Transverse colon (tissue), 4 donors: Measurements from ENCODE around the gene CCHCR1. TPM values are rescaled to one million over a fixed set of nuclear protein-coding genes. Genes with fewer than 3 reads are reported as not detected.

Experiments used
- DNase-seq: peaks from one replicate; pipeline ENCODE4 v3.0.0-alpha.2; 2019
- H3K27ac ChIP-seq, 4 donors: fragments of 200-600 bp; sonication (generic); 2 replicates each; pipeline ENCODE4 v1.5.1; 2016 to 2018; ENCODE audit warnings: inconsistent platforms in 4 of 4
- H3K27me3 ChIP-seq: fragments of 200-600 bp; sonication (generic); 2 replicates; pipeline ENCODE4 v1.5.1; 2017; ENCODE audit warnings: inconsistent platforms
- H3K36me3 ChIP-seq, 4 donors: fragments of 200-600 bp; sonication (generic); 2 replicates each; pipeline ENCODE4 v1.5.1; 2017 to 2019; ENCODE audit warnings: inconsistent platforms in 4 of 4
- H3K4me1 ChIP-seq, 4 donors: fragments of 200-600 bp; sonication (generic); 2 replicates each; pipeline ENCODE4 v1.5.1; 2017 to 2020; ENCODE audit warnings: inconsistent platforms in 4 of 4
- H3K4me3 ChIP-seq, 4 donors: fragments of 200-600 bp; sonication (generic); 1 replicate in 1 of 4; 2 replicates in 3 of 4; pipeline versions ENCODE4 v1.5.1 to v1.6.1; 2017 to 2019; ENCODE audit warnings: inconsistent platforms in 4 of 4
- H3K9me3 ChIP-seq, 2 donors: fragments of 200-600 bp; sonication (generic); 2 replicates each; pipeline ENCODE4 v1.5.1; 2017 to 2019; ENCODE audit warnings: inconsistent platforms in 2 of 2
- EP300 ChIP-seq: sonication (generic); formaldehyde crosslinking; IDR thresholded peaks from one replicate; pipeline ENCODE4 v1.6.1; 2017; ENCODE audit warnings: antibody characterized with exemption, low read depth
- POLR2A ChIP-seq: fragments of 450-650 bp; IDR thresholded peaks from one replicate; pipeline ENCODE4 v1.6.1; 2016; ENCODE audit warnings: antibody characterized with exemption, mild to moderate bottlenecking, moderate library complexity
- POLR2AphosphoS5 ChIP-seq, 3 donors: sonication (generic); formaldehyde crosslinking; IDR thresholded peaks; one replicate each; pipeline ENCODE4 v1.6.1; 2016; ENCODE audit warnings: antibody characterized with exemption in 3 of 3
- WGBS, 2 donors: methylation state at CpG; one replicate each; pipeline ENCODE4 v1.1.5; 2018; ENCODE audit warnings: low coverage in 1 of 2; 5-methylcytosine and 5-hydroxymethylcytosine counted together
- in situ Hi-C, 4 donors: fragments of 200-750 bp; cut with MboI; loops; one replicate each; pipeline versions ENCODE4 v1.15.0 to v1.15.1; 2017; ENCODE audit warnings: low sequenced_read_pairs in 3 of 4, low pct_ligation_motif_present in 1 of 4, low pct_unique_long_range_greater_than_20kb in 1 of 4
- intact Hi-C: fragments of 100-400 bp; cut with DNase I; formaldehyde crosslinking; loops from one replicate; pipeline ENCODE4 v1.15.1; 2023; ENCODE audit warnings: low total_unique reads
- total RNA-seq, 4 donors: library from RNA; depleted of rRNA; stranded (reverse); fragments of >200 nt; gene quantifications; one replicate each; pipeline ENCODE4 v1.1.0, GENCODE V29; 2016
- TF ChIP-seq, protein P1 (sequence below), 5 experiments: fragments of 200-600 bp in 3 of 5; fragments of 450-650 bp in 2 of 5; sonication (generic) in 3 of 5; IDR thresholded peaks; 1 replicate in 2 of 5; 2 replicates in 3 of 5; pipeline ENCODE4 v1.5.1; 2016 to 2017; ENCODE audit warnings: antibody characterized with exemption in 5 of 5, inconsistent platforms in 3 of 5, mild to moderate bottlenecking in 2 of 5, moderate library complexity in 1 of 5

The CCHCR1 gene
- total RNA-seq, 4 donors from 2014 or later, result 15.0 to 44.1 (median 29.9) TPM

DNA sequence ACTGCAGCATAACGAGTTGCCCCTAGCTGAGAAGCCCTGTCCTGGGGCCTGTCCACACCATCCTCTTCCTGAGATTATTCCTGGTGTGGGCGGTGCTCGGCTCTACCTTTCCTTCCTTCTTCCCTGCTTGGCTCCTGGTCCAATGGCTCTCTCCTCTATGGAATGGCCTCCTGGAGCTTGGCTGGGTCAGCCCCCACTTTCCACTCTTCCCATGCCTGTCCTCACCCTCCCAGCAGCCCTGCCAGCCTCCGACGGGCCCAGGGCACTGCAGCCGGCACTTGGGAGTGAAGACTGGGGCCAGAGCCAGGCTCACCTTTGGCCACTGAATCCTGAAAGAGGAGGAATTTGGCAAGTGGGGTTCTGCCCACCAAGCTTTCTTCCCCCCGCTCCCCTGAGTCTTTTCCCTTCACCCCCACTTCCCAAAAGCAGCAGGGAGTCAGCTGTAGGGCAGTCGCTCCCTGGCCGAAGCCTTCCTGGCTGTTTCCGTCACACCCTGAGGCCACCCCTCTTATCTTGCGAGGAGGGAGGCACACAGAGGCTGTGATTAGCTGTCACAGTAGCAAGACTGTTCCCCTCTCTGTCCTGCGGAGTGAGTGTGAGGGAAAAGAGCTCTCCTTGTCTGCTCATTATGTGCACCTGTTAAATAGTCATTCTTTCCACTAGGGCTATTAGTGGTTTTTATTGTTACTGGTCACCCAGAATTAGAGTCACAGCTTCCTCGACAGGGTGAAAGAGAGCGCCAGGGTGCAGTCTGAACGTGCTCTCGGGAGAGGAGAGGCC, 31.0 kb downstream of the CCHCR1 start:
- intact Hi-C loops (no loop called here), in situ Hi-C loops (no loop called here)
- no peak for DNase-seq
- Histone ChIP-seq H3K4me1 (peaks cover 0 to 12% (median 4%) of the 10 kb centered on the region in 4 donors), H3K4me3 (no peak overlapping the region), H3K27me3 (no peaks in the 10 kb centered on the region), H3K9me3 (no peaks in the 10 kb centered on the region), H3K27ac (no peak overlapping the region), H3K36me3 (no peaks in the 10 kb centered on the region)
- TF ChIP-seq, protein P1, sequence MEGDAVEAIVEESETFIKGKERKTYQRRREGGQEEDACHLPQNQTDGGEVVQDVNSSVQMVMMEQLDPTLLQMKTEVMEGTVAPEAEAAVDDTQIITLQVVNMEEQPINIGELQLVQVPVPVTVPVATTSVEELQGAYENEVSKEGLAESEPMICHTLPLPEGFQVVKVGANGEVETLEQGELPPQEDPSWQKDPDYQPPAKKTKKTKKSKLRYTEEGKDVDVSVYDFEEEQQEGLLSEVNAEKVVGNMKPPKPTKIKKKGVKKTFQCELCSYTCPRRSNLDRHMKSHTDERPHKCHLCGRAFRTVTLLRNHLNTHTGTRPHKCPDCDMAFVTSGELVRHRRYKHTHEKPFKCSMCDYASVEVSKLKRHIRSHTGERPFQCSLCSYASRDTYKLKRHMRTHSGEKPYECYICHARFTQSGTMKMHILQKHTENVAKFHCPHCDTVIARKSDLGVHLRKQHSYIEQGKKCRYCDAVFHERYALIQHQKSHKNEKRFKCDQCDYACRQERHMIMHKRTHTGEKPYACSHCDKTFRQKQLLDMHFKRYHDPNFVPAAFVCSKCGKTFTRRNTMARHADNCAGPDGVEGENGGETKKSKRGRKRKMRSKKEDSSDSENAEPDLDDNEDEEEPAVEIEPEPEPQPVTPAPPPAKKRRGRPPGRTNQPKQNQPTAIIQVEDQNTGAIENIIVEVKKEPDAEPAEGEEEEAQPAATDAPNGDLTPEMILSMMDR (IDR thresholded peaks at IDR 0.05), result no peak
- TF ChIP-seq EP300 (no peak), POLR2AphosphoS5 (IDR thresholded peaks at IDR 0.05) (no peak), POLR2A (no peak)
- 67 to 70% methylated on average over 2 to 16 of the region's 16 CpGs for WGBS, 2 donors

DNA sequence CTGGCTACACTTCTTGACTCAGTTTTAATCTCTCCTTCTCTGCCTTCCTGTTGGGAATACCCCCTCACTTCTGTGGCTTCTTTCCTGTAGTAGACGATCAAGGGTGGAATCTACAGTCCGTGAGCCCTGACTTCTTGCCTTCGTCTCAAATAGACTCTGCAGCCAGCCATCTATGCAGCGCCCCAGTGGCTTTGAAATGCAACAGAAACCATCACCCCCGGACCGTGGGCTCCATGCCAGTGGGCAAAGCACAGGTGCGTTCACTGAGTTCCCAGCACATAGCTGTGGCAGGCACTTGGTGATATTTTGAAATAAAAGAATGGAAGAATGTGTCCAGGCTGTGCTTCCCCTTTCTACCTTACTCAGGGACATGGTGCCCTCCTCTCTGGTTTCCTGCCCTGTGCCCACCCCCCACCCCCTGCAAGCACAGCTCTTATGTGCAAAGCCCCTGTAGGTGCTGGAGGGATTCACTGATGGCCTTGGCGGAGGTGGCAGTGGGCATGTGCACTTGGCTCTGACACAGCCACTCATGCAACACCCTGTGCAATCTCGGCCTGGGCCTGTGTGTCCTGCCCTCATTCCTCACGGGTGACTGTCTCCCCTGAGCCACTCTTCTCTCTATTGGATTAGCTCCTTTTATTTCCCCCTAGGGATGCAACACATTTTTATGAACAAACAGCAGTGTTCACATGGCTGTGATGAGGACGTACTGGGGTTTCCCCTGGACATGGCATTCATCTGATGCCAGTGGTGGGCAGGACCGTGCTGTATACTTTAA, 31.8 kb downstream of the CCHCR1 start:
- Histone ChIP-seq H3K27ac (no peak overlapping the region), H3K27me3 (no peaks in the 10 kb centered on the region), H3K4me3 (no peak overlapping the region), H3K36me3 (no peaks in the 10 kb centered on the region), H3K4me1 (peaks cover 0 to 12% (median 4%) of the 10 kb centered on the region in 4 donors), H3K9me3 (no peaks in the 10 kb centered on the region)
- DNase-seq, result no peak
- 69 to 75% methylated on average over 5 to 12 of the region's 12 CpGs for WGBS, 2 donors
- intact Hi-C loops, result no loop called here
- in situ Hi-C loops, result no loop called here
- TF ChIP-seq POLR2A (no peak), EP300 (no peak), POLR2AphosphoS5 (IDR thresholded peaks at IDR 0.05) (no peak)
- TF ChIP-seq, protein P1 (IDR thresholded peaks at IDR 0.05), result no peak

DNA sequence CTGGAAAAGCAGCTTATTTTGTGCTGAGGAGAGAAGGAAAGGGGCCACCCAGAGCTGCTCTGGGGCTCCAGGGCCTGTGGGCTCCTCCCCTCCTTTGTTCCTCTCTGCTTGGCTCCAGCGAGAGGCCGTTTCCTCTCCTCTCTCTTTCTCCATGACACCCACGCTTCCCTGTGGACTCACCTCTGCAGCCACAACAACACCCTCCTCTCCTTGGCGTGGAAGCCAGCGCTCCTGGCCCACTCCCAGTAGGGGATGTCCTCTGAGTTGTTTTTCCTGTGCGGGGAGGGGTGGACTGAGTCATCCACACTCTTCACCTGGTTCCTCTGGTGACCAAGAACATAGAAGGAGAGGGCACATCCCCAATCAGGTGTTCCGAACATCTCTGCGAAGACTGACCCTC, 32.4 kb downstream of the CCHCR1 start:
- Histone ChIP-seq H3K4me3 (no peak overlapping the region), H3K27ac (no peak overlapping the region), H3K36me3 (no peaks in the 10 kb centered on the region), H3K27me3 (no peaks in the 10 kb centered on the region), H3K4me1 (peaks cover 0 to 12% (median 4%) of the 10 kb centered on the region in 4 donors), H3K9me3 (no peaks in the 10 kb centered on the region)
- intact Hi-C loops, result no loop called here
- DNase-seq, result no peak
- in situ Hi-C loops, result no loop called here
- no peak for TF ChIP-seq EP300
- no peak for TF ChIP-seq POLR2AphosphoS5 (IDR thresholded peaks at IDR 0.05)
- TF ChIP-seq POLR2A, result no peak
- TF ChIP-seq, protein P1 (IDR thresholded peaks at IDR 0.05), result no peak
- WGBS, 2 donors, result 60% methylated on average over 8 of the region's 8 CpGs; no CpG with 5 or more reads in 1 of the 2 donors
